HepG2 (cell line): ENCODE data around the gene KCNQ1OT1. TPM values are rescaled to one million over a fixed set of nuclear protein-coding genes. Genes with fewer than 3 reads are reported as not detected.

Source experiments
- FOXC1 ChIP-seq: sonication (generic); formaldehyde crosslinking; IDR thresholded peaks from 2 replicates; pipeline ENCODE4 v1.8.0; 2022; ENCODE audit warnings: mild to moderate bottlenecking, missing genetic modification reagents, borderline replicate concordance
- HBP1 ChIP-seq: IDR thresholded peaks from 2 replicates; pipeline ENCODE4 v1.6.1; 2016; ENCODE audit warnings: low read depth, control low read depth
- HIC2 ChIP-seq: sonication (generic); formaldehyde crosslinking; IDR thresholded peaks from 2 replicates; pipeline ENCODE4 v1.9.0; 2022; ENCODE audit warnings: low read depth, missing genetic modification reagents
- NFYC ChIP-seq: IDR thresholded peaks from 2 replicates; pipeline ENCODE4 v1.6.1; 2016; ENCODE audit warnings: missing genetic modification reagents, missing compliant biosample characterization
- PAF1 ChIP-seq: IDR thresholded peaks from 2 replicates; pipeline ENCODE4 v1.6.1; 2016; ENCODE audit warnings: missing genetic modification reagents, missing compliant biosample characterization
- PLSCR1 ChIP-seq: sonication (generic); formaldehyde crosslinking; IDR thresholded peaks from 2 replicates; pipeline ENCODE4 v1.5.0; 2020; ENCODE audit warnings: missing genetic modification reagents, mild to moderate bottlenecking, borderline replicate concordance
- POLR2A ChIP-seq, 2 experiments: IDR thresholded peaks; 2 replicates each; pipeline ENCODE4 v1.6.1; 2011; ENCODE audit warnings: low read depth in 2 of 2, low read length in 2 of 2, mild to moderate bottlenecking in 1 of 2, moderate library complexity in 1 of 2; ENCODE audit not compliant: insufficient read depth in 1 of 2
- SOX13 ChIP-seq, 3 experiments: fragments of 450-650 bp in 1 of 3; sonication (generic) in 1 of 3; formaldehyde crosslinking in 1 of 3; IDR thresholded peaks in 2 of 3; conservative IDR thresholded peaks in 1 of 3; 2 replicates each; pipeline versions ENCODE4 v1.5.0 to v1.6.1; 2016 to 2020; ENCODE audit warnings: antibody characterized with exemption in 1 of 3, mild to moderate bottlenecking in 1 of 3, missing compliant biosample characterization in 1 of 3, missing genetic modification reagents in 1 of 3, moderate library complexity in 1 of 3
- ZBTB40 ChIP-seq, 2 experiments: fragments of 450-650 bp in 1 of 2; sonication (generic) in 1 of 2; formaldehyde crosslinking in 1 of 2; IDR thresholded peaks; 2 replicates each; pipeline versions ENCODE4 v1.6.1 to v1.8.0; 2016 to 2022; ENCODE audit warnings: antibody characterized with exemption in 1 of 2, mild to moderate bottlenecking in 1 of 2, missing genetic modification reagents in 1 of 2
- ZC3H13 ChIP-seq: sonication (generic); formaldehyde crosslinking; IDR thresholded peaks from 2 replicates; pipeline ENCODE4 v1.8.1; 2023; ENCODE audit warnings: mild to moderate bottlenecking, missing genetic modification reagents, moderate library complexity
- ZFY ChIP-seq: sonication (generic); formaldehyde crosslinking; IDR thresholded peaks from 2 replicates; pipeline ENCODE4 v1.4.0; 2020; ENCODE audit warnings: missing genetic modification reagents
- ZKSCAN5 ChIP-seq: sonication (generic); formaldehyde crosslinking; IDR thresholded peaks from 2 replicates; pipeline ENCODE4 v1.5.1; 2020; ENCODE audit warnings: mild to moderate bottlenecking, missing genetic modification reagents
- ZNF224 ChIP-seq: sonication (generic); formaldehyde crosslinking; IDR thresholded peaks from 2 replicates; pipeline ENCODE4 v1.5.0; 2020; ENCODE audit warnings: mild to moderate bottlenecking, missing genetic modification reagents
- ZNF562 ChIP-seq: sonication (generic); formaldehyde crosslinking; IDR thresholded peaks from 2 replicates; pipeline ENCODE4 v1.8.0; 2022; ENCODE audit warnings: missing genetic modification reagents, borderline replicate concordance
- ZNF678 ChIP-seq: sonication (generic); formaldehyde crosslinking; IDR thresholded peaks from 2 replicates; pipeline ENCODE4 v1.4.0; 2020; ENCODE audit warnings: mild to moderate bottlenecking, missing genetic modification reagents
- polyA plus RNA-seq, 8 experiments: library from polyadenylated mRNA; depleted of rRNA in 3 of 8; stranded (reverse) in 7 of 8; unstranded in 1 of 8; fragments of >200 nt; fragmentation: Illumina TruSeq in 4 of 8; extraction: Trizol in 4 of 8; gene quantifications; 2 replicates each; pipeline versions ENCODE4 v1.2.1 to v1.2.3, GENCODE V29; 2011 to 2016; ENCODE audit warnings: low read depth in 4 of 8, missing spikeins in 1 of 8, mixed read lengths in 1 of 8; ENCODE audit not compliant: insufficient read depth in 1 of 8
- total RNA-seq, 5 experiments: library from RNA; depleted of rRNA; stranded (reverse); fragments of >200 nt; fragmentation: Illumina TruSeq; extraction: Trizol; gene quantifications; 2 replicates each; pipeline ENCODE4 v1.2.3, GENCODE V29; 2016; ENCODE audit warnings: low read depth in 1 of 5

KCNQ1OT1 gene
- total and polyA plus RNA-seq, 2 of the 13 experiments (the other 11 are each of a cell fraction or from before 2014, with no cell fraction given), result 1.3 to 18.9 TPM

- TF ChIP-seq PLSCR1 (CRISPR knock-in tag), result no peak
- no peak for TF ChIP-seq FOXC1
- no peak for TF ChIP-seq ZC3H13 (CRISPR knock-in tag)
- TF ChIP-seq ZFY (CRISPR knock-in tag), result no peak
- TF ChIP-seq HBP1 (CRISPR knock-in tag), result no peak
- TF ChIP-seq ZNF562 (CRISPR knock-in tag), result no peak
- TF ChIP-seq SOX13 (IDR thresholded peaks at IDR 0.05), result 0 out of 2 replicates have a peak, but pooled peaks have one; percentile 26
- no peak for TF ChIP-seq SOX13 (CRISPR knock-in tag; conservative IDR thresholded peaks at IDR 0.05 in 1 of 2, IDR thresholded peaks at IDR 0.05 in 1 of 2)
- TF ChIP-seq POLR2A (IDR thresholded peaks at IDR 0.05; ENCODE audit: insufficient read depth in 1 of 2, low read depth in 2 of 2, low read length in 2 of 2), result peak in 1 of 2 experiments; percentile 48; a peak in 1 of 4 replicates
- TF ChIP-seq ZKSCAN5 (CRISPR knock-in tag), result no peak
- TF ChIP-seq PAF1 (CRISPR knock-in tag), result 0 out of 2 replicates have a peak, but pooled peaks have one; percentile 33
- TF ChIP-seq ZNF678 (CRISPR knock-in tag), result no peak
- no peak for TF ChIP-seq NFYC (CRISPR knock-in tag)
- TF ChIP-seq HIC2 (CRISPR knock-in tag), result no peak
- no peak for TF ChIP-seq ZBTB40 (IDR thresholded peaks at IDR 0.05)
- no peak for TF ChIP-seq ZBTB40 (CRISPR knock-in tag; IDR thresholded peaks at IDR 0.05)
- no peak for TF ChIP-seq ZNF224 (CRISPR knock-in tag)
Observed at GRCh38 chr11:2653930-2654739, 45.7 kb downstream of the KCNQ1OT1 start (continued).
